Fibroblast of skin of left quadriceps (primary cell): ENCODE measurements around the gene KRT13.

Experiments used
- DNase-seq, 2 experiments: peaks; one replicate each; pipeline ENCODE4 v3.0.0-alpha.2; 2013; ENCODE audit warnings: low read depth in 2 of 2

The KRT13 gene

GRCh38 chr17:41467561-41467960 is 37.9 kb downstream of the KRT13 start:
- no peak for DNase-seq

GRCh38 chr17:41466988-41467387 is 38.4 kb downstream of the KRT13 start, which contains the start of gene KRT32:
Gene KRT32, minus strand, starts transcription at chr17:41467386. Its CDS starts 61 bp downstream, at chr17:41467325.
- no peak for DNase-seq

- DNase-seq = peak; percentile 77 to 80
These were observed 40.7 kb downstream of the KRT13 start for GRCh38 chr17:41464682-41465081.

GRCh38 chr17:41464173-41464572 is 41.2 kb downstream of the KRT13 start:
- no peak for DNase-seq

GRCh38 chr17:41463746-41464145 is 41.7 kb downstream of the KRT13 start:
- DNase-seq = no peak

GRCh38 chr17:41462705-41463104 is 42.7 kb downstream of the KRT13 start:
- DNase-seq = no peak

- DNase-seq = no peak
These were observed 47.7 kb downstream of the KRT13 start for GRCh38 chr17:41457676-41458075.

- DNase-seq = no peak
These were observed 49.2 kb downstream of the KRT13 start for GRCh38 chr17:41456204-41456603.

GRCh38 chr17:41455236-41455635 is 50.2 kb downstream of the KRT13 start:
- DNase-seq = no peak

GRCh38 chr17:41453066-41453465 is 52.3 kb downstream of the KRT13 start:
- no peak for DNase-seq

- DNase-seq = no peak
These were observed 53.1 kb downstream of the KRT13 start for GRCh38 chr17:41452281-41452680.

GRCh38 chr17:41451154-41451728 is 54.2 kb downstream of the KRT13 start:
- peak; percentile 31 to 43 for DNase-seq
